Panc1 (cell line): Measurements from ENCODE around the gene LRP2. TPM values are rescaled to one million over a fixed set of nuclear protein-coding genes. Genes with fewer than 3 reads are reported as not detected.

Source experiments
- ATAC-seq: fragments of 200-7000 bp; cut with Tn5 transposase; 2 replicates; pipeline ENCODE4 v1.9.1; 2020; ENCODE audit warnings: mild to moderate bottlenecking, moderate library complexity
- BruUV-seq: library from RNA; stranded (reverse); fragments of 400-500 nt; replicated peaks from 2 replicates; lab custom pipeline; 2021; lab: Mats Ljungman, UMichigan
- CTCF ChIA-PET: fragments of 300-600 bp; sonication (Branson Sonifier 250); formaldehyde crosslinking; loops from one replicate; lab custom pipeline; 2022; ENCODE audit warnings: antibody characterized with exemption; lab: Charles Lee
- POLR2A ChIA-PET: fragments of 300-600 bp; sonication (Branson Sonifier 250); formaldehyde crosslinking; loops from one replicate; lab custom pipeline; 2022; ENCODE audit warnings: antibody characterized with exemption; lab: Charles Lee
- DNase-seq: peaks from one replicate; pipeline ENCODE4 v3.0.0-alpha.2; 2010; ENCODE audit warnings: low read depth, low spot score
- H3K27ac ChIP-seq: 2 replicates; pipeline ENCODE4 v1.5.1; 2011; ENCODE audit warnings: mild to moderate bottlenecking, low read length, inconsistent platforms
- H3K27me3 ChIP-seq: fragments of 200-500 bp; sonication (Bioruptor generic); 2 replicates; pipeline ENCODE4 v1.6.0; 2014; ENCODE audit warnings: low read length, inconsistent platforms; ENCODE audit not compliant: control insufficient read depth, insufficient read depth
- H3K36me3 ChIP-seq: fragments of 200-500 bp; sonication (Bioruptor generic); 2 replicates; pipeline ENCODE4 v1.5.1; 2014; ENCODE audit warnings: inconsistent platforms, mild to moderate bottlenecking, low read length, moderate library complexity; ENCODE audit not compliant: control insufficient read depth, insufficient read depth
- H3K4me1 ChIP-seq: 2 replicates; pipeline ENCODE4 v1.5.1; 2011; ENCODE audit warnings: inconsistent platforms, mild to moderate bottlenecking, low read length, moderate library complexity; ENCODE audit not compliant: control insufficient read depth, insufficient read depth
- H3K4me3 ChIP-seq, 2 experiments: 2 replicates each; pipeline ENCODE4 v1.5.1; 2011 to 2012; ENCODE audit warnings: low read depth in 2 of 2, low read length in 2 of 2, mild to moderate bottlenecking in 2 of 2, inconsistent platforms in 1 of 2, moderate library complexity in 1 of 2
- H3K9me3 ChIP-seq: fragments of 200-500 bp; sonication (Bioruptor generic); 2 replicates; pipeline ENCODE4 v1.5.1; 2014; ENCODE audit warnings: low read depth, mild to moderate bottlenecking, inconsistent platforms, low read length, moderate library complexity; ENCODE audit not compliant: control insufficient read depth, insufficient read depth
- CTCF ChIP-seq: fragments of 450-650 bp; IDR thresholded peaks from 2 replicates; pipeline ENCODE4 v1.5.1; 2017; ENCODE audit warnings: mild to moderate bottlenecking
- POLR2AphosphoS5 ChIP-seq: IDR thresholded peaks from 2 replicates; pipeline ENCODE4 v1.6.1; 2012; ENCODE audit warnings: mild to moderate bottlenecking, low read depth, low read length, moderate library complexity
- REST ChIP-seq, 2 experiments: IDR thresholded peaks; 2 replicates each; pipeline ENCODE4 v1.6.1; 2011 to 2012; ENCODE audit warnings: low read depth in 2 of 2, control low read depth in 1 of 2, low read length in 1 of 2, mild to moderate bottlenecking in 1 of 2, moderate library complexity in 1 of 2; ENCODE audit not compliant: insufficient read depth in 1 of 2
- SIN3A ChIP-seq: IDR thresholded peaks from 2 replicates; pipeline ENCODE4 v1.6.1; 2012; ENCODE audit warnings: low read depth, mild to moderate bottlenecking, low read length, moderate library complexity, borderline replicate concordance; ENCODE audit not compliant: insufficient read depth
- TCF7L2 ChIP-seq: IDR thresholded peaks from 2 replicates; pipeline ENCODE4 v1.6.1; 2011; ENCODE audit warnings: mild to moderate bottlenecking, low read depth, low read length, inconsistent platforms
- in situ Hi-C: cut with HindIII; loops from 2 replicates; pipeline ENCODE4 v1.10.0; 2016; ENCODE audit warnings: low sequenced_read_pairs, low pct_unique_long_range_greater_than_20kb
- intact Hi-C: fragments of 100-400 bp; cut with micrococcal nuclease; formaldehyde crosslinking; loops from one replicate; pipeline ENCODE4 v1.10.0; 2022; ENCODE audit not compliant: unreplicated experiment
- total RNA-seq: library from RNA; stranded (reverse); gene quantifications from one replicate; pipeline ENCODE4 v1.2.1, GENCODE V29; 2021; ENCODE audit not compliant: unreplicated experiment

Gene LRP2
- total RNA-seq, 1 experiment from 2014 or later, result 0.10 TPM

- no peaks in the 10 kb centered on the region for H3K36me3 ChIP-seq
- H3K4me3 ChIP-seq, result no peak overlapping the region
- DNase-seq (no peak), ATAC-seq (no peak)
- intact Hi-C loops (no loop called here), in situ Hi-C loops (no loop called here)
- H3K27me3 ChIP-seq, result peaks cover 11% of the 10 kb centered on the region
- BruUV-seq, result no TSS peak
- POLR2A ChIA-PET, result no interaction called here
- no peak for TF ChIP-seq TCF7L2
- TF ChIP-seq CTCF, result no peak
- no peak for TF ChIP-seq SIN3A
- TF ChIP-seq REST (IDR thresholded peaks at IDR 0.05; ENCODE audit: insufficient read depth in 1 of 2, low read depth in 2 of 2, low read length in 1 of 2), result no peak
- CTCF ChIA-PET, result no interaction called here
- no peaks in the 10 kb centered on the region for H3K4me1 ChIP-seq
- H3K27ac ChIP-seq, result no peak overlapping the region
- H3K9me3 ChIP-seq, result no peaks in the 10 kb centered on the region
These were observed 129.7 kb downstream of the LRP2 start for GRCh38 chr2:169232551-169233154.

GRCh38 chr2:169230204-169230603, 132.1 kb downstream of the LRP2 start:
- no peak for DNase-seq
- no peak for ATAC-seq
- BruUV-seq, result no TSS peak
- Histone ChIP-seq H3K27ac (no peak overlapping the region), H3K4me3 (no peak overlapping the region), H3K36me3 (no peaks in the 10 kb centered on the region; the same call in 1 of the 2 replicates), H3K4me1 (no peaks in the 10 kb centered on the region), H3K27me3 (peaks cover 11% of the 10 kb centered on the region), H3K9me3 (no peaks in the 10 kb centered on the region)
- CTCF ChIA-PET, result no interaction called here
- POLR2A ChIA-PET, result no interaction called here
- in situ Hi-C loops, result no loop called here
- intact Hi-C loops, result no loop called here
- TF ChIP-seq CTCF, result no peak
- TF ChIP-seq SIN3A, result no peak
- TF ChIP-seq REST (IDR thresholded peaks at IDR 0.05; ENCODE audit: insufficient read depth in 1 of 2, low read depth in 2 of 2, low read length in 1 of 2), result no peak
- TF ChIP-seq TCF7L2, result no peak
- TF ChIP-seq POLR2AphosphoS5, result no peak
